GM23338 (cell line): ENCODE measurements around the gene ATP6V1G3. TPM values are rescaled to one million over a fixed set of nuclear protein-coding genes. Genes with fewer than 3 reads are reported as not detected.
A peak's percentile ranks its signal among the peaks of the same experiment; 100 is the strongest.

ENCODE experiments used
- ATAC-seq: fragments of 200-7000 bp; cut with Tn5 transposase; 3 replicates; pipeline ENCODE4 v1.9.1; 2020
- DNase-seq: peaks from one replicate; pipeline ENCODE4 v3.0.0-alpha.2; 2015; ENCODE audit warnings: low spot score
- H2AFZ ChIP-seq: fragments of 200-600 bp; sonication (generic); 2 replicates; pipeline ENCODE4 v1.8.0; 2016; ENCODE audit warnings: antibody characterized with exemption, mild to moderate bottlenecking, moderate library complexity
- H3F3A ChIP-seq: fragments of 200-600 bp; sonication (generic); replicated peaks from 2 replicates; pipeline ENCODE4 v1.8.0; 2017; ENCODE audit warnings: antibody characterized with exemption, mixed run types, low read depth
- H3K27ac ChIP-seq: fragments of 200-600 bp; sonication (generic); 2 replicates; pipeline ENCODE4 v1.6.1; 2016; ENCODE audit warnings: low read depth
- H3K27me3 ChIP-seq: fragments of 200-600 bp; sonication (generic); 2 replicates; pipeline ENCODE4 v1.8.0; 2016; ENCODE audit warnings: mild to moderate bottlenecking, mixed run types, moderate library complexity; ENCODE audit not compliant: insufficient read depth
- H3K36me3 ChIP-seq: fragments of 200-600 bp; sonication (generic); 2 replicates; pipeline ENCODE4 v1.8.0; 2016; ENCODE audit warnings: mild to moderate bottlenecking; ENCODE audit not compliant: insufficient read depth
- H3K4me1 ChIP-seq: fragments of 200-600 bp; sonication (generic); 2 replicates; pipeline ENCODE4 v1.8.0; 2016; ENCODE audit warnings: mild to moderate bottlenecking, moderate library complexity; ENCODE audit not compliant: insufficient read depth
- H3K4me2 ChIP-seq: fragments of 200-600 bp; sonication (generic); 2 replicates; pipeline ENCODE4 v1.7.1; 2017; ENCODE audit warnings: mixed run types
- H3K4me3 ChIP-seq: fragments of 200-600 bp; sonication (generic); 2 replicates; pipeline ENCODE4 v1.6.1; 2016; ENCODE audit warnings: mixed run types
- H3K79me2 ChIP-seq: fragments of 200-600 bp; sonication (generic); replicated peaks from 2 replicates; pipeline ENCODE4 v1.8.0; 2017; ENCODE audit warnings: mild to moderate bottlenecking; ENCODE audit not compliant: insufficient read depth
- H3K9me2 ChIP-seq: fragments of 200-600 bp; sonication (generic); 2 replicates; pipeline ENCODE4 v1.8.0; 2017; ENCODE audit not compliant: insufficient read depth
- H4K20me1 ChIP-seq: fragments of 200-600 bp; sonication (generic); replicated peaks from 2 replicates; pipeline ENCODE4 v1.8.0; 2017; ENCODE audit warnings: mild to moderate bottlenecking; ENCODE audit not compliant: insufficient read depth
- H3K27ac Mint-ChIP-seq: 2 replicates; pipeline ENCODE4 v1.8.0; 2020; ENCODE audit warnings: inconsistent platforms, mild to moderate bottlenecking, moderate library complexity, mixed read lengths
- H3K27me3 Mint-ChIP-seq: 3 replicates; pipeline ENCODE4 v1.8.0; 2022; ENCODE audit warnings: low read depth, mild to moderate bottlenecking, moderate library complexity, mixed read lengths, inconsistent platforms; ENCODE audit not compliant: insufficient read depth, poor library complexity
- H3K36me3 Mint-ChIP-seq: 3 replicates; pipeline ENCODE4 v1.8.0; 2021; ENCODE audit warnings: low read depth, mild to moderate bottlenecking, inconsistent platforms, moderate library complexity, mixed read lengths
- H3K4me1 Mint-ChIP-seq: 3 replicates; pipeline ENCODE4 v1.8.0; 2020; ENCODE audit warnings: mild to moderate bottlenecking, inconsistent platforms, mixed read lengths
- H3K4me3 Mint-ChIP-seq: 3 replicates; pipeline ENCODE4 v1.8.0; 2021; ENCODE audit warnings: moderate library complexity, mild to moderate bottlenecking, inconsistent platforms, mixed read lengths
- H3K9me3 Mint-ChIP-seq: 3 replicates; pipeline ENCODE4 v1.8.0; 2020; ENCODE audit warnings: moderate library complexity, mild to moderate bottlenecking, inconsistent platforms, mixed read lengths
- CREB1 ChIP-seq: fragments of 250-450 bp; sonication (Bioruptor Pico); IDR thresholded peaks from 2 replicates; pipeline ENCODE4 v1.5.0; 2020; ENCODE audit warnings: low read depth, mild to moderate bottlenecking, moderate library complexity
- EZH2 ChIP-seq: fragments of 200-600 bp; sonication (generic); IDR thresholded peaks from one replicate; pipeline ENCODE4 v1.8.0; 2017; ENCODE audit warnings: antibody characterized with exemption, mild to moderate bottlenecking, low read depth; ENCODE audit not compliant: unreplicated experiment
- EZH2phosphoT487 ChIP-seq: fragments of 200-600 bp; sonication (generic); IDR thresholded peaks from one replicate; pipeline ENCODE4 v1.8.1; 2018; ENCODE audit warnings: antibody characterized with exemption; ENCODE audit not compliant: unreplicated experiment
- JUNB ChIP-seq: IDR thresholded peaks from one replicate; pipeline ENCODE4 v1.6.1; 2016; ENCODE audit warnings: antibody characterized with exemption; ENCODE audit not compliant: unreplicated experiment
- NANOG ChIP-seq: IDR thresholded peaks from 2 replicates; pipeline ENCODE4 v1.6.1; 2016; ENCODE audit warnings: antibody characterized with exemption, borderline replicate concordance
- POLR2AphosphoS5 ChIP-seq: IDR thresholded peaks from 2 replicates; pipeline ENCODE4 v1.6.1; 2016; ENCODE audit warnings: antibody characterized with exemption, low read depth
- STAT1 ChIP-seq: IDR thresholded peaks from one replicate; pipeline ENCODE4 v1.6.1; 2016; ENCODE audit warnings: antibody characterized with exemption; ENCODE audit not compliant: unreplicated experiment
- ZNF114 ChIP-seq: fragments of 250-450 bp; sonication (Bioruptor Pico); IDR thresholded peaks from 2 replicates; pipeline ENCODE4 v1.5.0; 2020; ENCODE audit warnings: mild to moderate bottlenecking, moderate library complexity
- ZNF331 ChIP-seq: fragments of 250-450 bp; sonication (Bioruptor Pico); IDR thresholded peaks from 2 replicates; pipeline ENCODE4 v1.5.0; 2020; ENCODE audit warnings: low read depth, mild to moderate bottlenecking, moderate library complexity
- polyA plus RNA-seq: library from polyadenylated mRNA; unstranded; fragments of >200 nt; fragmentation: Nextera tagmentation; extraction: Ambion mirVana; gene quantifications from 2 replicates; pipeline ENCODE4 v1.2.1, GENCODE V29; 2016
- total RNA-seq: library from RNA; depleted of rRNA; stranded (reverse); fragments of >200 nt; shearing (Covaris generic); gene quantifications from 2 replicates; pipeline ENCODE4 v1.2.3, GENCODE V29; 2014
- TF ChIP-seq, protein P1 (sequence below): IDR thresholded peaks from one replicate; pipeline ENCODE4 v1.6.1; 2018; ENCODE audit warnings: antibody characterized with exemption; ENCODE audit not compliant: unreplicated experiment
- TF ChIP-seq, protein P2 (sequence below): fragments of 250-450 bp; sonication (Bioruptor Pico); IDR thresholded peaks from 2 replicates; pipeline ENCODE4 v1.5.0; 2020; ENCODE audit warnings: mild to moderate bottlenecking, moderate library complexity
- TF ChIP-seq, protein P3 (sequence below), 2 experiments: fragments of 200-600 bp in 1 of 2; sonication (generic) in 1 of 2; conservative IDR thresholded peaks; 2 replicates each; pipeline versions ENCODE4 v1.5.1 to v1.6.1; 2016 to 2017; ENCODE audit warnings: antibody characterized with exemption in 2 of 2, low read depth in 2 of 2, mild to moderate bottlenecking in 2 of 2, moderate library complexity in 1 of 2
- TF ChIP-seq, protein P4 (sequence below): IDR thresholded peaks from 2 replicates; pipeline ENCODE4 v1.6.1; 2016; ENCODE audit warnings: antibody characterized with exemption

The ATP6V1G3 gene
- total and polyA plus RNA-seq, 2 experiments from 2014 or later = not detected

DNA sequence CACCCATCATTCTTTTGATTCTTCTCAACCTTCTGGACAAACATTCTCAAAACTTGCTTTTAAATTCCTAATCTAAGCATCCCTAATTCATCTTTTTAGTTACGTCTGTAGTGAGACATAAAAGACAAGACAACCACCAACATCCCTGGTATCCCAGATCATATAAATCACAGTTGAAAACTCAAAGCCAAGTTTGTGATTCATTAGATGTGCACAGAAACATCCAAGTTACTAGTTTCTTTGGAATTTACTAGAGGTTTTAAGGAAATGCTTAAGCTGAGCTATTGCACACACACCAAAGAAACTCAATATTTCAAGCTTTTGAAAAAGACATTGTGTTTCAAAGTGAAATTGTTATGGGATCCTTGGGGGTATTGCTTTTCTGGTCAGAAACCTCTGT, 47.6 kb downstream of the ATP6V1G3 start:
- Mint-ChIP-seq H3K4me1 (peaks cover 5% of the 10 kb centered on the region; the same call in 2 of the 3 replicates), H3K36me3 (no peaks in the 10 kb centered on the region), H3K4me3 (no peak overlapping the region), H3K27me3 (peaks cover 3% of the 10 kb centered on the region), H3K9me3 (no peaks in the 10 kb centered on the region), H3K27ac (no peak overlapping the region)
- H4K20me1 ChIP-seq = no peaks in the 10 kb centered on the region
- H3K27ac ChIP-seq = no peak overlapping the region
- no peaks in the 10 kb centered on the region for H3K36me3 ChIP-seq
- no peak overlapping the region for H3K4me2 ChIP-seq
- no peaks in the 10 kb centered on the region for H3K79me2 ChIP-seq
- no peak for DNase-seq
- ATAC-seq = no peak
- no peaks in the 10 kb centered on the region for H3K9me2 ChIP-seq
- H2AFZ ChIP-seq = 0 out of 2 replicates have a peak overlapping the region, but pooled peaks have one; percentile 23
- H3K4me3 ChIP-seq = no peak overlapping the region
- no peaks in the 10 kb centered on the region for H3K27me3 ChIP-seq
- H3F3A ChIP-seq = no peaks in the 10 kb centered on the region
- no peaks in the 10 kb centered on the region for H3K4me1 ChIP-seq
- no peak for TF ChIP-seq POLR2AphosphoS5
- TF ChIP-seq ZNF331 (CRISPR knock-in tag) = no peak
- TF ChIP-seq JUNB = no peak
- TF ChIP-seq, protein P1, sequence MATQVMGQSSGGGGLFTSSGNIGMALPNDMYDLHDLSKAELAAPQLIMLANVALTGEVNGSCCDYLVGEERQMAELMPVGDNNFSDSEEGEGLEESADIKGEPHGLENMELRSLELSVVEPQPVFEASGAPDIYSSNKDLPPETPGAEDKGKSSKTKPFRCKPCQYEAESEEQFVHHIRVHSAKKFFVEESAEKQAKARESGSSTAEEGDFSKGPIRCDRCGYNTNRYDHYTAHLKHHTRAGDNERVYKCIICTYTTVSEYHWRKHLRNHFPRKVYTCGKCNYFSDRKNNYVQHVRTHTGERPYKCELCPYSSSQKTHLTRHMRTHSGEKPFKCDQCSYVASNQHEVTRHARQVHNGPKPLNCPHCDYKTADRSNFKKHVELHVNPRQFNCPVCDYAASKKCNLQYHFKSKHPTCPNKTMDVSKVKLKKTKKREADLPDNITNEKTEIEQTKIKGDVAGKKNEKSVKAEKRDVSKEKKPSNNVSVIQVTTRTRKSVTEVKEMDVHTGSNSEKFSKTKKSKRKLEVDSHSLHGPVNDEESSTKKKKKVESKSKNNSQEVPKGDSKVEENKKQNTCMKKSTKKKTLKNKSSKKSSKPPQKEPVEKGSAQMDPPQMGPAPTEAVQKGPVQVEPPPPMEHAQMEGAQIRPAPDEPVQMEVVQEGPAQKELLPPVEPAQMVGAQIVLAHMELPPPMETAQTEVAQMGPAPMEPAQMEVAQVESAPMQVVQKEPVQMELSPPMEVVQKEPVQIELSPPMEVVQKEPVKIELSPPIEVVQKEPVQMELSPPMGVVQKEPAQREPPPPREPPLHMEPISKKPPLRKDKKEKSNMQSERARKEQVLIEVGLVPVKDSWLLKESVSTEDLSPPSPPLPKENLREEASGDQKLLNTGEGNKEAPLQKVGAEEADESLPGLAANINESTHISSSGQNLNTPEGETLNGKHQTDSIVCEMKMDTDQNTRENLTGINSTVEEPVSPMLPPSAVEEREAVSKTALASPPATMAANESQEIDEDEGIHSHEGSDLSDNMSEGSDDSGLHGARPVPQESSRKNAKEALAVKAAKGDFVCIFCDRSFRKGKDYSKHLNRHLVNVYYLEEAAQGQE = no peak
- TF ChIP-seq, protein P2, sequence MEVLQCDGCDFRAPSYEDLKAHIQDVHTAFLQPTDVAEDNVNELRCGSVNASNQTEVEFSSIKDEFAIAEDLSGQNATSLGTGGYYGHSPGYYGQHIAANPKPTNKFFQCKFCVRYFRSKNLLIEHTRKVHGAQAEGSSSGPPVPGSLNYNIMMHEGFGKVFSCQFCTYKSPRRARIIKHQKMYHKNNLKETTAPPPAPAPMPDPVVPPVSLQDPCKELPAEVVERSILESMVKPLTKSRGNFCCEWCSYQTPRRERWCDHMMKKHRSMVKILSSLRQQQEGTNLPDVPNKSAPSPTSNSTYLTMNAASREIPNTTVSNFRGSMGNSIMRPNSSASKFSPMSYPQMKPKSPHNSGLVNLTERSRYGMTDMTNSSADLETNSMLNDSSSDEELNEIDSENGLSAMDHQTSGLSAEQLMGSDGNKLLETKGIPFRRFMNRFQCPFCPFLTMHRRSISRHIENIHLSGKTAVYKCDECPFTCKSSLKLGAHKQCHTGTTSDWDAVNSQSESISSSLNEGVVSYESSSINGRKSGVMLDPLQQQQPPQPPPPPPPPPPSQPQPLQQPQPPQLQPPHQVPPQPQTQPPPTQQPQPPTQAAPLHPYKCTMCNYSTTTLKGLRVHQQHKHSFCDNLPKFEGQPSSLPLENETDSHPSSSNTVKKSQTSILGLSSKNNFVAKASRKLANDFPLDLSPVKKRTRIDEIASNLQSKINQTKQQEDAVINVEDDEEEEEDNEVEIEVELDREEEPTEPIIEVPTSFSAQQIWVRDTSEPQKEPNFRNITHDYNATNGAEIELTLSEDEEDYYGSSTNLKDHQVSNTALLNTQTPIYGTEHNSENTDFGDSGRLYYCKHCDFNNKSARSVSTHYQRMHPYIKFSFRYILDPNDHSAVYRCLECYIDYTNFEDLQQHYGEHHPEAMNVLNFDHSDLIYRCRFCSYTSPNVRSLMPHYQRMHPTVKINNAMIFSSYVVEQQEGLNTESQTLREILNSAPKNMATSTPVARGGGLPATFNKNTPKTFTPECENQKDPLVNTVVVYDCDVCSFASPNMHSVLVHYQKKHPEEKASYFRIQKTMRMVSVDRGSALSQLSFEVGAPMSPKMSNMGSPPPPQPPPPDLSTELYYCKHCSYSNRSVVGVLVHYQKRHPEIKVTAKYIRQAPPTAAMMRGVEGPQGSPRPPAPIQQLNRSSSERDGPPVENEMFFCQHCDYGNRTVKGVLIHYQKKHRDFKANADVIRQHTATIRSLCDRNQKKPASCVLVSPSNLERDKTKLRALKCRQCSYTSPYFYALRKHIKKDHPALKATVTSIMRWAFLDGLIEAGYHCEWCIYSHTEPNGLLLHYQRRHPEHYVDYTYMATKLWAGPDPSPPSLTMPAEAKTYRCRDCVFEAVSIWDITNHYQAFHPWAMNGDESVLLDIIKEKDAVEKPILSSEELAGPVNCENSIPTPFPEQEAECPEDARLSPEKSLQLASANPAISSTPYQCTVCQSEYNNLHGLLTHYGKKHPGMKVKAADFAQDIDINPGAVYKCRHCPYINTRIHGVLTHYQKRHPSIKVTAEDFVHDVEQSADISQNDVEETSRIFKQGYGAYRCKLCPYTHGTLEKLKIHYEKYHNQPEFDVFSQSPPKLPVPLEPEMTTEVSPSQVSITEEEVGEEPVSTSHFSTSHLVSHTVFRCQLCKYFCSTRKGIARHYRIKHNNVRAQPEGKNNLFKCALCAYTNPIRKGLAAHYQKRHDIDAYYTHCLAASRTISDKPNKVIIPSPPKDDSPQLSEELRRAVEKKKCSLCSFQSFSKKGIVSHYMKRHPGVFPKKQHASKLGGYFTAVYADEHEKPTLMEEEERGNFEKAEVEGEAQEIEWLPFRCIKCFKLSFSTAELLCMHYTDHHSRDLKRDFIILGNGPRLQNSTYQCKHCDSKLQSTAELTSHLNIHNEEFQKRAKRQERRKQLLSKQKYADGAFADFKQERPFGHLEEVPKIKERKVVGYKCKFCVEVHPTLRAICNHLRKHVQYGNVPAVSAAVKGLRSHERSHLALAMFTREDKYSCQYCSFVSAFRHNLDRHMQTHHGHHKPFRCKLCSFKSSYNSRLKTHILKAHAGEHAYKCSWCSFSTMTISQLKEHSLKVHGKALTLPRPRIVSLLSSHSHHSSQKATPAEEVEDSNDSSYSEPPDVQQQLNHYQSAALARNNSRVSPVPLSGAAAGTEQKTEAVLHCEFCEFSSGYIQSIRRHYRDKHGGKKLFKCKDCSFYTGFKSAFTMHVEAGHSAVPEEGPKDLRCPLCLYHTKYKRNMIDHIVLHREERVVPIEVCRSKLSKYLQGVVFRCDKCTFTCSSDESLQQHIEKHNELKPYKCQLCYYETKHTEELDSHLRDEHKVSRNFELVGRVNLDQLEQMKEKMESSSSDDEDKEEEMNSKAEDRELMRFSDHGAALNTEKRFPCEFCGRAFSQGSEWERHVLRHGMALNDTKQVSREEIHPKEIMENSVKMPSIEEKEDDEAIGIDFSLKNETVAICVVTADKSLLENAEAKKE = no peak
- TF ChIP-seq EZH2phosphoT487 = no peak
- no peak for TF ChIP-seq CREB1 (CRISPR knock-in tag)
- TF ChIP-seq, protein P3, sequence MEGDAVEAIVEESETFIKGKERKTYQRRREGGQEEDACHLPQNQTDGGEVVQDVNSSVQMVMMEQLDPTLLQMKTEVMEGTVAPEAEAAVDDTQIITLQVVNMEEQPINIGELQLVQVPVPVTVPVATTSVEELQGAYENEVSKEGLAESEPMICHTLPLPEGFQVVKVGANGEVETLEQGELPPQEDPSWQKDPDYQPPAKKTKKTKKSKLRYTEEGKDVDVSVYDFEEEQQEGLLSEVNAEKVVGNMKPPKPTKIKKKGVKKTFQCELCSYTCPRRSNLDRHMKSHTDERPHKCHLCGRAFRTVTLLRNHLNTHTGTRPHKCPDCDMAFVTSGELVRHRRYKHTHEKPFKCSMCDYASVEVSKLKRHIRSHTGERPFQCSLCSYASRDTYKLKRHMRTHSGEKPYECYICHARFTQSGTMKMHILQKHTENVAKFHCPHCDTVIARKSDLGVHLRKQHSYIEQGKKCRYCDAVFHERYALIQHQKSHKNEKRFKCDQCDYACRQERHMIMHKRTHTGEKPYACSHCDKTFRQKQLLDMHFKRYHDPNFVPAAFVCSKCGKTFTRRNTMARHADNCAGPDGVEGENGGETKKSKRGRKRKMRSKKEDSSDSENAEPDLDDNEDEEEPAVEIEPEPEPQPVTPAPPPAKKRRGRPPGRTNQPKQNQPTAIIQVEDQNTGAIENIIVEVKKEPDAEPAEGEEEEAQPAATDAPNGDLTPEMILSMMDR (conservative IDR thresholded peaks at IDR 0.05; ENCODE audit: low read depth in 2 of 2) = no peak
- TF ChIP-seq, protein P4, sequence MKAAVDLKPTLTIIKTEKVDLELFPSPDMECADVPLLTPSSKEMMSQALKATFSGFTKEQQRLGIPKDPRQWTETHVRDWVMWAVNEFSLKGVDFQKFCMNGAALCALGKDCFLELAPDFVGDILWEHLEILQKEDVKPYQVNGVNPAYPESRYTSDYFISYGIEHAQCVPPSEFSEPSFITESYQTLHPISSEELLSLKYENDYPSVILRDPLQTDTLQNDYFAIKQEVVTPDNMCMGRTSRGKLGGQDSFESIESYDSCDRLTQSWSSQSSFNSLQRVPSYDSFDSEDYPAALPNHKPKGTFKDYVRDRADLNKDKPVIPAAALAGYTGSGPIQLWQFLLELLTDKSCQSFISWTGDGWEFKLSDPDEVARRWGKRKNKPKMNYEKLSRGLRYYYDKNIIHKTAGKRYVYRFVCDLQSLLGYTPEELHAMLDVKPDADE = no peak
- TF ChIP-seq STAT1 = no peak
- TF ChIP-seq EZH2 = no peak
- no peak for TF ChIP-seq NANOG
- no peak for TF ChIP-seq ZNF114 (CRISPR knock-in tag)
